GM21367 (cell line): Measurements from ENCODE around the gene ROBO3.

Source experiments
- ATAC-seq: cut with Tn5 transposase; IDR thresholded peaks from one replicate; pipeline ENCODE4 v1.9.1; 2021; ENCODE audit not compliant: unreplicated experiment

Gene ROBO3

DNA sequence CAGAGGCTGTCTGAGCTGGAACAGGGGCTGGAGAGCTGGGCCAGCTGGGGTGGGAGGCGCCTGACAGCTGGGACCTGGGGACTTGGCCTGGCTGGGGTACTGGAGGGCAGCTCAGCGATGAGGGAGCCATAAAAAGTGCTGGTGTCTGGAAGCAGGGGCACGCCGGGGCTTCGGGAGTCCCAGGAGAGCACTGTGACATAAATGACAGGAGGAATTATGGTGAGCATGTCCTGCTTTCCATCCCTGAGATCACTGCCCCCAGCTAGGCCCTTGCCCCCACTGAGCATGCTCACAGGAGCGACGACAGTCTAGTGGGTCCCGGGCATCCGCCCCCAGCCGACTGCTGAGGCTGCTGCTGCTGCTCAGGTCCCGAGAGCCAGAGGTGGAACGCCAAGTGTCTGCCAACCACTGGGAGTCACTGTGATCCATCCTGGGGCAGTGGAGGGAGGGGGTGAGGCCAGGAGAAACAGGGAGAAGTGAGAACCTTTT, 26.2 kb downstream of the ROBO3 start:
- ATAC-seq, result no peak

DNA sequence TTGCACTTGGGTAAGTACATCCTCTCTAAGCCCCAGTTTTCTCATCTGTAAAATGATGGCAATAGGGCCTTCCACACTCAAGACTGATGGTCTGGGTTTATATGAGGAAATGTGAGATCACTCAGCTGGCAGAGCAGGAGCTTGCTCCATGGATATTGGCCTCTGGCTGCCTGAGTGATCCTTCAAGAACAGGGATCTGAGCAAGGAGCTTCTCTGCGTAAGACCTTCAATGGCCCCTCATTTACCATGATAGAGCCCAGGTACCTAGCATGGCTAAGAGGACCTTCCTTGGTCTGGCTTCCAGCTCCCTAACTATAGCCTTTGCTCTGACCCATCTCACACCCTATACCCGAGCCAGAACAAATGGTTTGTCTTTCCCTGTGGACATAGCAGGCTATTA, 26.9 kb downstream of the ROBO3 start:
- ATAC-seq, result no peak

DNA sequence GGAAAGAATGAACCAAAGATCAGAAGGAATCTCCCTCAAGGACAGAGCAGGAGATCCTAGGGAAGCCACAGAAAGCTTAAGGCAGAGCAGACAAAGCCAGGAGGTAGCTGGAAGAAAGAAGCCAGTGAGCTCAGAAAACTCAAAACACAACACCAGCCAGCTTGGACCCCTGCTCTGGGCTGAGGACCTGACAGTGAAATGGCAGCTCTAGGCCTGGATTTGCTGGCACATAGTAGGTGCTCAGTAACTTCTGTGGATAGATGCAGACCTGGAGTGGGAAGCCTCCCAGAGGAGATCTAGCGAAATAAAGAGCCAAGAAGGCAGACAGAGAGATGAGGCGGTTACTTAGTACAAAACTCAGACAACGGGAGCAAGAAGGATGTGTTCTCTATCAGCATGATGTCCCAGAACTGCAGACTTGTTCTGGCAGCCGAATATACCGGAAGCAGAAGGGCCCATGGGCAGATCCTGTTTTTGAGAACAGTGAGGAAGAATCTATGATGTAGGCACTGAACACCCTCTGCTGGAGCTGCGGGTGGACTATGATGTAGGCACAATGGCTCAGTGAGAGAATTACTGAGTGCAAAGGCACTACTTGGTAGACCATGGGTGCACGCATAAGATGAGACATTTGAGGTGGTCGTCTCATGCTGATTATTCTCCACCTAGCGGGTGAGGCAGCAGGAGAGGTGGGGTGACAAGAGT, 27.7 kb downstream of the ROBO3 start:
- ATAC-seq, result no peak

DNA sequence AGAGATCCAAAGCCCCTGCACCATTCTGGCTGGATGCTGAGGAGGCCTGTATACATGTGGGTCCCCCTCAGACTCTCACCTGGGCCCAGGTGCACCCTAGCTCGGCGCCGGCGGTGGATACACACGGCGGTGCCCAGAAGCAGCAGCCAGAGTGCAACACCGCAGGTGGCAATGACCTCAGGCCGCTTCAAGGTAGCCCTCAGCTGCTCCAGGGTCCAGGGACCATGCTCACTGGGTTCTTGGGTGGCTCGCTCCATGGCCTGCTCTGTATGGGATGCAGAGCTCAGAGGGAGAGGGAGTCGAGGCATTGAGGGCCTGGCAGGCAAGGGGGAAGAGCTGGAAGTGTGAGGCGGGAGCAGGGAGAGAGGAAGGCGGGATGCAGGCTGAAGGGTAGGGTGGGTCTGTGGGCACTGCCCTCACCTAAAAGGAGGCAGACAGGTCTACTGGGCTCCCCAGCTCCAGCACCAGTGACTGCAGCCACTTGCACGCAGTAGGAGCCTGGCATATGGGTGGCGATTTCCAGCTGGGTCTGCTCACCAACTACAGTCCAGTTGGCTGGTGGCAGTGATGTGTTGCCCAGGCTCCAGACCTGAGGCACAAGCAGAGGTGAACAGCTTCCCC, 28.7 kb downstream of the ROBO3 start:
- no peak for ATAC-seq

DNA sequence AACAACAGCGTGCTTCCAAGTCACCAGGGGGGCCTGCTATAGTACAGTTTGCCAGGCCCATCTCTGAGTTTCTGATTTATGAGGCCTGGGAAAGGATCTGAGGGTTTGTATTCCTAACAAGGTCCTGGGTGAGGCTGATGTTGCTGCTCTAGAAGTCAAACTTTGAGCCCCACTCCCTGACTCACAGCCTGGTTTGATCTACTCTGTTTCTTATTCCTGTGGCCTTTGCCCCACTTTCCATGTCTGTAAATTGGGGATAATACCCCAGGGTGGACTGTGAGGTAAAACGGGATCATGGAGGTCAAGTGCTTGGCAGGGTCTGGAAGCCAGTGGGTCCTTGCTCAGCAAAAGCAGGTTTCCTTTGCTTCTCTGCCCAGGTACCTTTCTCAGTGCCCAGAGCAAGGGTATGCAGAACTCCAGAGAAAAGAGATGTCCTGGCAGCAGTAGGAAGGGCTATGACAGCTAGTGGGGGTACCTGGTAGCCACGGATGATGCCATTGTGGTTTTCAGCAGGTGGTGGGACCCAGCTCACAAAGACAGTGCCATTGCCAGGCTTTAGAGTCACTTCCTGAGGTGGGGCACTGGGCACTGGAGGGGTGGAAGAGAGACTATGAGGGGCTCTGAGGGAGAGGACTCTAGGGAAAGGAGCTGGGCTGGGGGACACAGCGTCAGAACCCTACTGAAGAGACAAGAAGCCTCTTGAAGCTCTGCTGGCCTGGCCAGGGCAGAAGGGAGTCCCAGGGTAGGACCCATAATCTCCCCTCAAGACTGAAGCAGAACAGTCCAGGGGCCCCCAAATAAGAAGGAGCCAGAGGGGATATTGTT, 29.6 kb downstream of the ROBO3 start:
- no peak for ATAC-seq

DNA sequence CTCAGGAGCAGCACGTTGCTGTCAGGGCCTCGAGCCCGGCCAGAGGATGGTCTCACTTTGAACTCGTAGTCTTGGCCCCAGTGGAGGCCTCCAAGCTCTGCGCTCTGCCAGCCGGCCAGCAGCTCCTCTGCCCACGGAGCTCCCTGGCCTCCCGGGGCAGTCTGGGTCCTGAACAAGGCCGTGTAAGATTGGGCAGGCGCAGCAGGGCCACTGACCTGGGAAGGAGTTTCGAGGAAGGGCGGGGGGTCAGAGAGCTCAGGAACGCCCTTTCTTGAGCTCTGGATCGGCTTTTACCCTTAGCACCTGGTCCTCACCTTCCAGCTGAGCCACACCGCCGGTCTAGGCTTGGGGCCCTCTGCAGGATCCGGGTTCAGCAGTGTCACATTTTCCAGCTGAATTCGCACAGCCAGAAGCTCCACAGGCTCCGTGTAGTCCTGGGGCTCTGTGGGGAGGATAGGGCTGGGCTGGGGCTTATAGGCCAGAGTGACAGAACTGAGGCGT, 30.3 kb downstream of the ROBO3 start:
- ATAC-seq, result no peak

DNA sequence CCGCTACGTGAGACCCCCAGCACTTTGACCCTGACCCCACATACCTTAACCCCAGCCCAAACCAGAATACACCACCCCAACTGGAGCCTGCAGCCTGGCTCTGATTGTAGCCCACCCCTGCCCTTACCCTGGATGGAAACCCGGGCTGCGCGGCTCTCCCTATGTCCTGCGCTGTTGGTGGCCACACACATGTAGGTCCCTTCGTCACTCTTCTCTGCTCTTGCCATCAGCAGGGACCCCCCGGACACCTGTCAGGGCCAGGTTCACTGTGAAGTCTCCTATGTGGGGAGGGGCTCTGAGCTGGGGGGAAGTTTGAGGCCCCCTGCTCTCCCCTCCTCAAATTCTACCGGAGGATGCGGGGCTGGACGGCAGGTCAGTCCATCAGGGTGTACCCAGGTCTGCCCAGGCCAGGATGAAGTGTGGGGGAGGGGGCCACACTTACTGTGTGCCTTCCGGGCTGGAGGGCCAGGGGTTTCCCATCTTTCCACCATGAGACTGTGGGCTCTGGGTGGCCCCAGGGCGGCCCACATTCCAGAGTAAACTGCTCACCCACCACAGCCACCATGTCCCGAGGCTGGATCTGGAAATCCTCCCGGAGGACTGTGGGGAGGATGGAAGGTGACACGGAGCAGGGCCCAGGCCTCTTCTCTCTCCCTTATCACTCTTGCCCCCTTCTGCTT, 31.0 kb downstream of the ROBO3 start:
- ATAC-seq, result no peak

DNA sequence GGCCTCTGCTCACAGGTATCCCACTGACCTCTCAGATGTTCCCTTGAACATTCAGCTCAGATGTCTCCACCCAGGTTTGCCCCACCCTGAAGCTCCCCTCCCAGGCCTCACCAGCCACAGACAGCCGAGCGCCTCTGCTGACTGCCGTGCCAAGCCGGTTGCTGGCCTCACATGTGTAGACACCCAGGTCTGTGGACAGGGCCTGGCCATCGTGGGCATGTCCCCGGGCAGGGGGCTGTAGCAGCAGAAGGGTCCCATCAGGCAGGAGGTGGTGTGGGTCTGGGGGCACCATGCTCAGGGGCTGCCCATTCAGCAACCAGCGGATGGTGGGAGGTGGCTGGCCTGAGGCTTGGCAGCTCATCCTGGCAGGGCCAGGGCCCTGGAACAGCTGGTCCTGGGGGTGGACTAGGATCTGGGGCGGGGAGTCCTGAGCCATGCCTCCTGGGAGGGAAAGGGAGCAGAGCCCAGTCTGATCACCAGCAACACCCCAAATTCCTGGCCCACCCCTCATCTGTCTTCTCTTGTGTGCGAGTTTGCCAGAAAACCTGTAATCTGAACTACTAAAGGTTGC, 31.7 kb downstream of the ROBO3 start:
- ATAC-seq, result no peak

DNA sequence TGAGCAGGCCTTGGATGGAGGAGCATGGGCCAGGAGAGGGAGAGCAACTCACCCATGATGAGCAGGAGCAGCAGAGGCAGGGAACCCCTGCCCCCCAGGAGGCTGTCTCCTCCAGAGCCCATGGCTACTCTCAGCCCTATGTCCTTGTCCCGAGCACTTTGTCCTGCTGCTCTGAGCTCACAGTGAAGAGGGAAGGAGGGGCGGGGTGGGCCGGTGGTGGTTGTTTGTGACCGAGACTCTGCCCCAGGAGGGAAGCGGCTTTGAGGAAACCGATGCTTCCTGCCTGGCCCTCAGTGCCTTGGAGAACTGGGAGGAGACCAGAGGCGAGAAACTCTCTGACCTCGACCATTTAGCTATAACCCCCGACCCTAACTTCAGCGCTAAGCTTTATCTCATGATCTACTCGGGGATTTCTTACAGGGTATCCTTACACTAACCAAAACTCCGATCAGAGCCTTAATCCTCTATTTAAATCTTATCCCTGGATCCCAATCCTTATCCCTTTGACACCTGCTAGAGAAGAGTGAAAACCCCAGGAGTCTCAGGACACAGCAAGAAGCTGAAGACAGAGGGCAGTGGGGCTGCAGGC, 32.5 kb downstream of the ROBO3 start, which contains the start of gene ROBO4:
TSS of gene ROBO4 (minus strand) at position 192 of the 589 bp plus-strand sequence. CDS start at position 122, 70 bp downstream.
- ATAC-seq, result no peak

DNA sequence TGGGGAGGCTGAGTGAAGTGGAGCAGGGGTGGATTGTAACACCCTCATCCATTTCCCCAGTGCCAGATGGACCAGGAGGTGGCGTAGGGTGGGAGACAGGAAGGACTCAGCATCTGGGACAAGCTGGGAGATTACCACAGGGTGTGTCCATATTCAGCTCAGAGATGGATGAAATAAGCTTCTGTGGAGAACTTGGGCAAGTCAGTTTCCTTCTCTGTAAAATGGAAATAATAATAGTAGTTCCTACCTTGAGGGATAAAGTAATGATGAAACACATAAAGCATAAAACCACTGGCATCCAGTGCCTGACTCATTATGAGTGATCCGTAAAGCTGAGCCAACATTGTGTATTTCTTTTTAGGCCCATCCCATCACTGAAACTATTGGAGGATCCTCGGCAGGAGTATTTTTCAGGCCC, 33.0 kb downstream of the ROBO3 start:
- no peak for ATAC-seq

DNA sequence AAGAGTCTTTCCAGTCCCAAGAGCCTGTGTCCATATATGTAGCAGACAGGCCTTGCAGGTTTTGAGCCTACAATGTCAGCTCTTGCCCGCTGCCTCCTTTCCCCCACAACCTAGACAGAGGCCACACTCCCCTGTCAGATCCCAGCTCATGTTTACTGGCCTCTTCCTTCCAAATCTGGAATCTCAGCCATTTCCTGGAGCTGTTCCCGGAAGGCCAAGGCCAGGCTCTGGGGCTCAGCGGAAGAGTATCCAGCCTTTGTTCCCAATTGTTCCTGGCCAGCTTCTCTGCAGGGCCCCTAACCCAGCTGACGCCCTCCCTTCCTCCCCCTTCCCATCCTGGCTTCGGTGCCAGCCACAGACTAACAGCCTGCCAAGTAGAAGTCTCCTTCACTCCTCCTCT, 33.5 kb downstream of the ROBO3 start:
- no peak for ATAC-seq

DNA sequence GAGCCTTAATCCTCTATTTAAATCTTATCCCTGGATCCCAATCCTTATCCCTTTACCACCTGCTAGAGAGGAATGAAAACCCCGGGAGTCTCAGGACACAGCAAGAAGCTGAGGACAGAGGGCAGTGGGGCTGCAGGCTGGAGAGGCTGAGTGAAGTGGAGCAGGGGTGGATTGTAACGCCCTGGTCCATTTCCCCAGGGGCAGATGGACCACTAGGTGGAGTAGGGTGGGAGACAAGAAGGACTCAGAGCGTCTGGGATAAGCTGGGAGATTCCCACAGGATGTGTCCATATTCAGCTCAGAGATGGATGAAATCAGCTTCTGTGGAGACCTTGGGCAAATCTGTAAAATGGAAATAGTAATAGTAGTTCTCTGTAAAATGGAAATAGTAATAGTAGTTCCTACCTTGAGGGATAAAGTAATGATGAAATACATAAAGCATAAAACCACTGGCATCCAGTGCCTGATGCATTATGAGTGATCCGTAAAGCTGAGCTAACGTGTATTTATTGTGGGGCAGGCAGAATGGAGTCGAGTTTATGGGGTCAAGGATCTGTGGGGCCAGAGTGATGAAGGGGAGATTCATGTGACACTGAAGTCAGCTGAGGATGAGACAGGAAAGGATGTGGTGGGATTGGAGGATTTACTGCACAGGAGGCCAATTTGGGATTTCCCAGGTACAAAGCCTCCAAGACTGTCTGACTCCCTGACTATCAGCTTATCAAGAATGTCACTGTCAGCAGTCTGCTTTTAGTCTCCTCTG, 34.3 kb downstream of the ROBO3 start:
- no peak for ATAC-seq

DNA sequence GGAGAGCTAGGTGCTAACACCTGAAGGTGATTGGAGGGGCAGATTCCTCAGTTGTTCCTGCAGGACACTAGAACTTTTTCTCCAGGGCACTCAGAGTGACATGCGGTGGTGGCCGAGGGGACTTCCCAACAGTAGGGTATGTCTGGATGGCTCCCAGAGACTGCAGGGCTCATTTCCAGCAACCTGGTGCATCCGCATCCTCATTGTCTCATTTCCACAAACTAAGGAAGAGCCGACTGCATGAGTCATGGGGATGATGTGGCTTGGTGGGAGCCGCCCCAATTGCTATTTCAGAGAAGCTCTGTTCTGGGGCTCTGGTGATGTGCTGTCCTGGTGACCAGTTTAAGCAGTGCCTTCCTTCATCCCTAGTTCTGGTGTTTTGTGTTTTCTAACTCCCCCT, 35.2 kb downstream of the ROBO3 start:
- no peak for ATAC-seq

DNA sequence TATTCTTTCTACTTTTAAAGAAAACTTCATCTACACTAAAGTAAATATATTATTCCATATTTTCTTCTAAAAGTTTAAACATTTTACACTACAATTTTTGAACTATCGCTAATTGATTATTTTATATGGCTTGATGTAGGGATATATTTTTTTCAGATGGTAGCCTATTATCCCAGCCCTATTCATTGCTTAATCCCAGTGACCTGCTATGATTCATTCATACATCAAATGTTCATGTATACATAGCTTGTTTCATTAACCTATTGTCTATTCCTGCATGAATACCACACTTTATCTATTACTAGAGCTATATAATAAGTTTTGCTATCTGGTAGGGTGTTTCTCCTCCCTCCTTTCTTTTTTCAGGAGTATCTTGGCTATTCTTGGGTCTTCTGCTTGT, 37.4 kb downstream of the ROBO3 start:
- ATAC-seq, result no peak

DNA sequence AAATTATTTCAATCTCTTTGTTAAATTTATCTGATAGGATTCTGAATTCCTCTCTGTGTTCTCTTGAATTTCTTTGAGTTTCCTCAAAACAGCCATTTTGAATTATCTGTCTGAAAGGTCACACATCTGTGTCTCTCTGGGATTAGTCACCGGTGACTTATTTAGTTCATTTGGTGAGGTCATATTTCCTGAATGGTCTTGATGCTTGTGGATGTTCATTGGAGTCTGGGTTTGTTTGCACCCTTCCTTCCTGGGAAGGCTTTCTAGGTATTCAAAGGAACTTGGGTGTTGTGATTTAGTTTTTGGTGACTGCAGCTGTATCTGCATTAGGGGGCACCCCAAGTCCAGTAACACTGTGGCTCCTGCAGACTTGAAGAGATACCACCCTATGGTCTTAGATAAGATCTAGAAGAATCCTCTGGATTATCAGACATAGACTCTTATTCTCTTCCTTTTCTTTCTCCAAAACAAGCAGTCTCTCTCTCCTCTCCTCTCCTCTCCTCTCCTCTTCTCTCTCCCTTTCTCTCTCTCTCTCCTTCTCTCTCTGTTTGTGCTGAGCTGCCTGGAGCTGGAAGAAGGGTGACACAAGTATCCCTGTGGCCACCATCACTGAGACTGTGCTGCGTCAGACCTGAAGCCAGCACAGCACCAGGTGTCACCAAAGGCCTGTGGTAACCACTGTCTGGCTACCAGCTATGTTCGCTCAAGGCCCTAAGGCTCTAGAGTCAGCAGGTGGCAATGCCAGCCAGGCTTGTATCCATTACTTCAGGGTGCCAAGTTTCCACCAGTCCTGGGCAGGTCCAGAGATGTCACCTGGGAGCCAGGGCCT, 50.5 kb downstream of the ROBO3 start:
- no peak for ATAC-seq

DNA sequence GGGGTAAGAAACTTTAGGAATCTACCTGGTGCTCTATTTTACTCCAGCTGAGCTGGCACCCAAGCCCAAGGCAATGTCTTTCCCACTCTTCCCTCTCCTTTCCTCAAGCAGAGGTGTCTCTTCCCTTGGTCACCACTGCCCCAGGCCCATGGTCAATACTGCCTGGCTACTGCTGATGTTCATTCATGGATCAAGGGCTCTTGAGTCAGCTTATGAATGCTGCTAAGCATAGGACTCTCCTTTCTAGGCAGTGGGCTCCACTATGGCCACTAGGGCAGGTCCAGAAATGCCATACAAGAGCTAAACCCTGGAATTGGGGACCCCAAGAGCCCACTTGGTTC, 51.1 kb downstream of the ROBO3 start:
- no peak for ATAC-seq

DNA sequence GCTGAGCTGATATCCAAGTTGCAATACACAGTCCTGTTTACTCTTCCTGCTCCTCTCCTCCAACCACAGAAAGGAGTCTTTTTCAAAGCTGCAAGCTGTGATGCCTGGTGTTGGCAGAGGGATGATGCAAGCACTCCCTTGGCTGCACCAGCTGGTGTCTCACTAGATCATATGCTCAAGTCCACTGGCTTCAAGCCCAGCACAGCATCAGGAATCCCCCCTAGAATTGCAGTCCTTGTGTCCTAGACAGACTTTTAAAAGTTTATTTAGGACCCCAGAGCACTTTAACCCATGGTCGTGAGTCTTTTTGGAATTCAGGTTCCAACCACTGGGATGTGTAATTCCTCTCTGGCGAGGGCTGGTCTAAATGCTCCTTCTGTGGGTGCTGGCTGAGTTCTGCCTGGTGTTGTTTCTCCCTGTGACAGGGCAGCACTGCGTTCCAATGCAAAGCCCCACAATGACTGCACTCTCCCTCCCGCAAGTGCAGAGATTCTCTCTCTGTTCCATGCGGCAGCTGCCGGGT, 51.9 kb downstream of the ROBO3 start:
- ATAC-seq, result no peak

DNA sequence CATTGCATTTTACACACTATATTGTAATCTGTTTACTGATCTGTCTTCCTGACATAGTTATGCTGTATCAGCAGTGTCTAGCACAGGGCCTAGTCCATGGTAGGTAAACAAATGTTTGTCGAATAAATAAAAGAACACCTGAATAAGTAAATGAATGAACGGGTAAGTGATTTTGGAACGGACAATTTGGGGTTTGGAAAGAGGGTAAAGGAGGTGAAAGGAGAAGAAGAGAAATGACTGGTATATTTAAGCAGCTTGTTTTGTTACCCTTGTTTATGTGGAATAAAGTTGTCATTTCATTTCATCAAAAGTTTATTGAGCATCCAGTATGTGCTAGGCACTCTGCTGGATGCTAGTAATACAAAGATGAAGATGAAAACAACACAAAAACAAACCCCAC, 53.7 kb downstream of the ROBO3 start, which contains the start of gene HEPN1:
TSS of gene HEPN1 (plus strand) at position 301 of the 400 bp plus-strand sequence.
- ATAC-seq, result no peak
